ENCODE data around the gene AGMO.

DNA sequence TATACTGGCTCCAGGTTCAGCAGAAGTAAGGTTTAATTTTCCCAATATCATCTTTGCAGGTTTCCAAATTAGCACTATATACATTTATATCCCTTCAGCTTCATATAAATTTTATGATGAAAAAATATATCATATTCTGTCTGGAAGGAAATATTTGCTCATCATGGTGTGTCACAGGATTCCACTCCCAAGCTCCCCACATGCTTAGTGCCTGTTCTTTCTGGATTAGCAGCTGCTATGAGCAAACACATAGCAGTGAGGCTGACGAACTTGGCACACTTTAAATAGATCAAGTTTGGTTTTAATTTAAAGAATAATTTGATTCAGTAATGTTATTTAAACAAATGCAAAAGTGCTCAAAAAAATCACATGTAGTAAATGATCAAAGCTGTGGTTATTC is 251.9 kb downstream of the AGMO start:
- TF ChIP-seq, protein P1, sequence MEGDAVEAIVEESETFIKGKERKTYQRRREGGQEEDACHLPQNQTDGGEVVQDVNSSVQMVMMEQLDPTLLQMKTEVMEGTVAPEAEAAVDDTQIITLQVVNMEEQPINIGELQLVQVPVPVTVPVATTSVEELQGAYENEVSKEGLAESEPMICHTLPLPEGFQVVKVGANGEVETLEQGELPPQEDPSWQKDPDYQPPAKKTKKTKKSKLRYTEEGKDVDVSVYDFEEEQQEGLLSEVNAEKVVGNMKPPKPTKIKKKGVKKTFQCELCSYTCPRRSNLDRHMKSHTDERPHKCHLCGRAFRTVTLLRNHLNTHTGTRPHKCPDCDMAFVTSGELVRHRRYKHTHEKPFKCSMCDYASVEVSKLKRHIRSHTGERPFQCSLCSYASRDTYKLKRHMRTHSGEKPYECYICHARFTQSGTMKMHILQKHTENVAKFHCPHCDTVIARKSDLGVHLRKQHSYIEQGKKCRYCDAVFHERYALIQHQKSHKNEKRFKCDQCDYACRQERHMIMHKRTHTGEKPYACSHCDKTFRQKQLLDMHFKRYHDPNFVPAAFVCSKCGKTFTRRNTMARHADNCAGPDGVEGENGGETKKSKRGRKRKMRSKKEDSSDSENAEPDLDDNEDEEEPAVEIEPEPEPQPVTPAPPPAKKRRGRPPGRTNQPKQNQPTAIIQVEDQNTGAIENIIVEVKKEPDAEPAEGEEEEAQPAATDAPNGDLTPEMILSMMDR (IDR thresholded peaks at IDR 0.05), result no peak
- no peak for TF ChIP-seq POLR2AphosphoS5 (IDR thresholded peaks at IDR 0.05; ENCODE audit: insufficient read depth in 1 of 2, low read depth in 1 of 2)
